GM21515 (cell line): ENCODE results near the gene MAD1L1.

Experiments used
- ATAC-seq: cut with Tn5 transposase; IDR thresholded peaks from one replicate; pipeline ENCODE4 v1.9.1; 2021; ENCODE audit not compliant: unreplicated experiment

The MAD1L1 gene

GRCh38 chr7:1813394-1814088, 419.2 kb downstream of the MAD1L1 start:
- ATAC-seq: no peak

GRCh38 chr7:1812509-1813393, 420.0 kb downstream of the MAD1L1 start:
- ATAC-seq: no peak

GRCh38 chr7:1811850-1812508, 420.8 kb downstream of the MAD1L1 start:
- no peak for ATAC-seq

DNA sequence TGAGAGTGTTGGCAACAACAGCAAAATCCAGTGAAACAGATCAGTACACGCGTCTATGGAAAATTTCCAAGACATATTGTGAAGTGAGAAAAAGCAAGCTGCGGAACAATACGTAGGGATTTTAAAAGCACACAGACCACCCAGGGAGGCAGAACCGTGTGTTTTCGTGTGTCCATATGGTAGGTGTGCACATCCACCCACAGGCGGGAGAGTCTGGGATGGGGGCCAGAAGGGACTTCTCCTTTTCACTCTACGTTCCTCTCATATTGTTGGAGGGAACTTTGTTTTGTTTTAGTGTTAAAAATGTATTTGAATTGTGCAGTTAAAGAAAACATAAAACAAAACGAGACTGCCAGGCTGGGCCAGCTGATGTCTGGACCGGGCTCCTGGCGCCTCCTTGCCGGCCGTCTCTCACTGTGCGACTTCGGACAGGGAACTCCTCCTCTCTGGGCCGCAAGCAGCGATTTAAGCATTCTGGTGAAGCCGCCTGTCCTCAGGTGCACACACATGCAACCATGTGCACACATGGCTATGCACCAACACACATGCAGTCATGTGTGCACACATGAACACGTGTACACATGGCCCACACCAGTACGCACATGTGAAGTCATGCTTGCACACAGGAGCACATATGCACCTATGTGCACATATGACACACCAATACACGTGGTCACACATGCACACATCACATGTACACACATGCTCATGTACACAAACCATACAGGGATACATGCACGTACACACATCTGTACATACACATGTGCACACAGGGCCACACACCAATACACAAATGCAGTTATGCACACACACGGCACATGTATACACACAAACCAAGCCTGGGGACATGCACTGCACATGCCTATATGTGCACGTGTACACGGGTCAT, 421.5 kb downstream of the MAD1L1 start:
- ATAC-seq: no peak

DNA sequence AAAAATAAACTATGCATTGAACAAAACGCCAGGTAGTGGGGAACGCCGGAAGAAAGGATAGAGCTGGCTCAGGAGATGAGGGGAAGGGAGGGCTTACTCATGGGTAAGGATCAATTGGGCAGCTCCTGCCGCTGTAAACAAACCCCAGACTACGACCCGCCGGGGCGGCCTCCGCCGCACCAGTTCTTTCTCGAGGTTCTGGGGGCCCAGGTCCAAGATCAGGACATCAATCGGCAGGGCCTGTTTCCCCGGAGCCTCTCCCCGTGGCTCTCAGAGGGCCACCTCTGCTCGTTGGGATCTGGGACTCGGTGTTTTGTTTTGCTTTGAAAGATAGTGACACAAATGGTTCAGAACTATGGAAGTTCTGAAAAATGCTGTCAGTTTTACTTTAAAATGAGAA, 422.2 kb downstream of the MAD1L1 start:
- no peak for ATAC-seq

- no peak for ATAC-seq
Observed at GRCh38 chr7:1809601-1810258, 423.0 kb downstream of the MAD1L1 start.

DNA sequence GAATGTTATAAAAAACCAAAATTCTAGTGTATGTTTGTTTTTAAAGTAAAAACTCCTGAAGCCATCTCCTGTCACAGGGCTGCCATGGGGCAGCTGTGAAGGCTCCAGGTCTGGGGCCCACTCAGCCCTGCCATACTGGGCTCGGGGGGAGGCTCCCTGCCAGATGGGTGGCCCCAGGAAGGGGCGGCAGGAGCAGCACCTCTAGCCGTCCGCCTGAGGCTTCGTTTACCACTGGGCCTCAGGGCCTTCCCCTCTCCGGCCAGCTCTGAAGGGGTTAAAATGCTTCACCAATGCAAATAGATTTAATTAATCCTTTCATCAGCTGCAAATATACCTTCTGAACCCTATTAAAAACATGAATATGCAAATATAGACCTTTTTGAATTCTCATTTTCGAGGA, 423.7 kb downstream of the MAD1L1 start:
- ATAC-seq: no peak

GRCh38 chr7:1807821-1808600, 424.7 kb downstream of the MAD1L1 start:
- no peak for ATAC-seq

- ATAC-seq: no peak
Observed at GRCh38 chr7:1806354-1806753, 426.4 kb downstream of the MAD1L1 start.

DNA sequence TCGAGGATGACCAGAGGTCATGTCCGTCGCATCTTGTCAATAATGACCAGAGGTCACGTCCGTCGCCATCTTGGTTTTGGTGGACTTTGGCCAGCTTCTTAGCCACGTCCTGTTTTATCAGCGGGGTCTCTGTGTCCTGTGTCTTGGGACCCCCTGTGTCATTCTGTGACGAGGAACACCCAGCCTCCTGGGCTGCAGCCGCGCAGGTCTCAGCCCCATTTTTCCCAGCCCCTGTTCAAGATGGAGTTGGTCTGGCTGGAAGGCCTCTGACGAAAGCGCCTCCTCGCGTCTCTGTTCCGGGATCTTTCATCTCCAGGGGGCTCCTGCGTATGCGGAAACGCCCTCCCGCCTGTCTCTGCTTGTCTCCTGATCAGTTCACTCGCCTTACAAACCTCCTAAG, 428.4 kb downstream of the MAD1L1 start:
- ATAC-seq: no peak

- no peak for ATAC-seq
Observed at GRCh38 chr7:1802899-1803298, 429.8 kb downstream of the MAD1L1 start.

DNA sequence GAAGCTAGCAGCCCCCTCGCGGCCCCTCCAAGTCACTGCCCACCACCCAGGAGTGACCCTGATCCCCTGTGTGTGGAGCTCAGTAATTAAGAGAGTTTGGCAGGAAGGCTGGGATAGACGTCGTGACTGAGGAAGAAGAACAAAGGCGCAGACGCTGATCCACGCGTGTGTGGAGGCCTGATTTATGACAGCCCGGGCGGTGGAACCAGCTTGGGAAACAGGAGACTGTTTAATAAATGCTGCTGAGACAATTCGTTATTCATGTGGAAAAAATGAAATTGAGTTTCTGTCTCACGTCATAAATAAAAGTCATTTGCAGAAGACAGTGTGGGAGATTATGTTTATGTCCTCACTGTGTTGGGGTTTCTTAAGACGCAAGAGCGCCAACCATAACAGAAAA, 431.8 kb downstream of the MAD1L1 start:
- ATAC-seq: no peak

- no peak for ATAC-seq
Observed at GRCh38 chr7:1798191-1798590, 434.6 kb downstream of the MAD1L1 start.

- no peak for ATAC-seq
Observed at GRCh38 chr7:1794888-1795542, 437.7 kb downstream of the MAD1L1 start.

DNA sequence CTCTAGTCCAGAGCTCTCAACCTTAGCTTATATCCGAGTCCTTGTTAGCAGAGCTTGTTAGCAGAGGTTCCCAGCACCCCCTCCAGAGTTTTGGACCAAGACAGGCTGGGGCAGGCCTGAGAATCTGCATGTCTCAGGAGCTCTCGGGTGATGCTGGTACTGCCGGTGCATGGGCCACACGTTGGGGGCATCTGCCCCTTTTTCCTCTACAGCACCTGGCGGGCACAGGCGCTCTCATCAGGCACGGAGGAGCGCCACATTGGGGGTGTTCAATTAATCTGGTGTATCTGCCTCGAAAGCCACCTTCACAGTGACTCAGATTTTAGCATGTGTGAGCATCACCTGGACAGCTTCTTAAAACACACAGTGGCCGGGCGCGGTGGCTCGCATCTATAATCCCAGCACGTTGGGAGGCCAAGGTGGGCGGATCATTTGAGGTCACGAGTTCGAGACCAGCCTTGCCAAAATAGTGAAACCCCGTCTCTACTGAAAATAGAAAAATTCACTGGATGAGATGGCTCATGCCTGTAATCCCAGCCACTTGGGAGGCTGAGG, 445.0 kb downstream of the MAD1L1 start:
- no peak for ATAC-seq

DNA sequence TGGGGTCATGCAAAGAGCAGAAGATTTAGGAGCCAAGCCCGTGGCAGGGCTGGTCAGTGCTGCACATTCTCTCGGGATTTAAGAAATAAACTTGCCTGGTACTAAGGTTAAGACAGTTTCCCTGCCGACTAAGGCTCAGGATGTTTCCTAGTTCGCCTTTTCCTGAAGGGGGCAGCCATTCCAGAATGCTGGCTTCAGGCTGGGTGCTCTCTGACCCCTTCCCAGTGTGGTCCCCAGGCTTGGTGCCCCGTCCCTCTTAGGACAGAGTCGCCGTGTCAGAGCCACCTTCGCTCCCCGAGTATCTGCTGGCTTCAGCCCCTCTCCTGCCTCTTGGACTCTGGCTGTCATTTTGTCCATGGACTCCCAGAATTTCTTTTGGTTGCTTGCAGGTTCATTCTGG, 445.5 kb downstream of the MAD1L1 start:
- ATAC-seq: no peak

GRCh38 chr7:1785839-1786238, 446.9 kb downstream of the MAD1L1 start:
- no peak for ATAC-seq

DNA sequence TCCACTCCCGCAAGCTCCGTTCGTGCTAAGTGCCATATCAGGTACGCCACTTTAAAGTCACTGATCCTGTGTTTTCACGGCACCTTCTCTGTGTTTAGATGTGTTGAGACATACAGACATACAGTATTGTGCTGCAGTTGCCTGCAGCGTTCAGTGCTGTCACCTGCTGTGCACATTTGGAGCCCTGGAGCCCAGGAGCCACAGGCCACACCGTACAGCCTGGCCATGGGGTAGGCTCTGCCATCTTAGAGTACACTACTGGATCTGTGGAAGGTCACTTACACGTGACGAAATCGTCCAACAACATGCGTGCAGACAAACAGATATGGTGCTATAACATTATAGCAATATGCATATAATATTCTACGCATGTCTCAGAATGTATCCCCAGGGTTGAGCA, 451.4 kb downstream of the MAD1L1 start:
- ATAC-seq: no peak

DNA sequence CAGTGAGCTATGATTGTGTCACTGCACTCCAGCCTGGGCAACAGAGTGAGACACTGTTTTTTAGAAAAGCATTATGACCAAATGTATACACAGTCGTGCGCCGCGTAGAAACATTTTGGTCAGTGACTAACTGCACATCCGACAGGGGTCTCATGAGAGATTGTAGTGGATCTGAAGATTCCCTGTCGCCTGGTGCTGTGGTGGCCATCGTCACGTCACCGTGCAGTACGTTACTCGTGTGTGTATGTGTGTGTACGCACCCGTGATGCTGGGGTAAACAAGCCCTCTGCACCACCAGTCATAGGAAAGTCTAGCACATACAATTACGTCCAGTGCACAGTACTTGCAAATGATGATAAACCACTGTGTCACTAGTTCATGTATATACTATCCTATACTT, 453.3 kb downstream of the MAD1L1 start:
- ATAC-seq: no peak
